ENCODE measurements around the gene MLANA.

GRCh38 chr9:5917273-5917672 lies 26.6 kb downstream of the MLANA start:
- TF ChIP-seq CTCF (IDR thresholded peaks at IDR 0.05) (no peak), POLR2AphosphoS5 (IDR thresholded peaks at IDR 0.05) (no peak), POLR2A (IDR thresholded peaks at IDR 0.05) (no peak)

Measured in breast epithelium (tissue), 3 donors.